Hematopoietic multipotent progenitor cell treated with erythropoietin and hydrocortisone succinate and interleukin-3 and kit ligand, for 15 days (in vitro differentiated cells): ENCODE measurements around the gene FAM216A.
A peak's percentile ranks its signal among the peaks of the same experiment; 100 is the strongest.
"Not testable (repeated sequence)": the region's sequence is repeated elsewhere in the genome, so short reads cannot be mapped to it uniquely, and the experiment has no call there.

ENCODE experiments used
- DNase-seq: peaks from one replicate; pipeline ENCODE4 v3.0.0-alpha.2; 2015; ENCODE audit warnings: low spot score

FAM216A gene

DNA sequence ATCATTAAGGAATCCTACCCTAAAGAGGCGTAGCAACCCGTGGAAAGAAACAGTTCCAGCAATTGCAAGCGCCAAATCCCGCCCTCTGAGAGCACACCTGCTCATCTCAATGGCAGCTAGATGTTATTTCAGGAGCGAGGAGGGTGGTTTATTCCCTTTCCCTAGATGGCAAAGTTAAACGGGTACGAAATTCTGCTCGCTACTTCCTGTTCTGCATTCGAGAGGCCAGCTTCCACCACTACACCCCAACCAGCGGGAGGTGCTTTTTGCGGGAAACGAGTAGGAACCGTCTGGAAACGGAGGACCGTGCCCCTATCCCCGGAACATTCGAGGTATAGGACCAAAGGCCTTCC is 32.7 kb downstream of the FAM216A start:
- DNase-seq: peak; percentile 33

DNA sequence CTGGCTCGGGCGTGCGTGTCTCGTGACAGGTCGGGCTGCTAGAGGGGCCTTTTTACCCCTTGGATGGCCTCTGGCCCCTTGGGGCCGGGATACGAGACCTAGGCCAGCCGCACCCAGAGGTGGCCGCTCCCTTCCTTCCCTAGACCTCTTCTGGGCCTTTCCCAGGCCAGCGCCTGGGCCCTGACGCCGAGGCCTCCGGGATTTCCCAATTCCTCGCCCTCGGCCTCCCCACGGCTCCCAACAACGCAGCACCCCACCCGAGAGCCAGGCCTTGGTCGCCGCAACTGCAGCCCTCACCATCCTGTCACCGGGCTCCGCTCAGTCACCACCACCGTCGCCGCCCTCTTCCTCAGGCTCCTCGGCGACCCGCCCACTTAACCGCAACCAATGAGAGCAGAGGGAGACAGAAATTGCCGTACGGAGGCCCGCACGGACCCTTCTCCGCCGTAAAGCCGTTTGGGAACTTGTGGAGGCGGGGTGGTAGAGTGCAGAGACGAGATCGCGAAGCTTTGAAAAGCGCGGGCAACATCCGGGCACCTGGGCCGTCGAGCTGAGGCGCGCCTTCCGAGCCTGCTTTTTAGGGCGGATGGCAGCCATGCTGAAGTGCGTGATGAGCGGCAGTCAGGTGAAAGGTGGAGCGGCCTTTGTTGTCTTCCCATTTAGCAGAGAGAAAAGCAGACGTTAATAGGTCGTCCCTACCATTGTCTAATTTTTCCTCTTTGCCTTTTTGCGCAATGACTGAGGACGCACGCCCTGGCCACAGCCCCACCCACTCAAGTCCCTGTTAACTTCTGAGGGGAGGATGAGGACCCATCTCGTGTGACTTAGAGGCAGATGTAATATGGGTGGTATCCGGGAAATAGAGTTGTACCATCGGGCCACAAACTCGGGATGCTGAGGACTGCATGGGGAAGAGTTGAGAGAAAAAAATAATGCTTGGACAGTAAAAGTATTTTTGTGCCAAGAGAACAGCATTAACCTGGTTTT is 33.4 kb downstream of the FAM216A start, which contains the start of the genes RAD9B and VPS29:
TSS of gene RAD9B (plus strand) at position 580 of the 987 bp plus-strand sequence. CDS start at position 587, 7 bp downstream.
TSS of gene VPS29 (minus strand) at position 360 of the 987 bp plus-strand sequence. CDS start at position 300, 60 bp downstream.
- DNase-seq: peak; percentile 96

DNA sequence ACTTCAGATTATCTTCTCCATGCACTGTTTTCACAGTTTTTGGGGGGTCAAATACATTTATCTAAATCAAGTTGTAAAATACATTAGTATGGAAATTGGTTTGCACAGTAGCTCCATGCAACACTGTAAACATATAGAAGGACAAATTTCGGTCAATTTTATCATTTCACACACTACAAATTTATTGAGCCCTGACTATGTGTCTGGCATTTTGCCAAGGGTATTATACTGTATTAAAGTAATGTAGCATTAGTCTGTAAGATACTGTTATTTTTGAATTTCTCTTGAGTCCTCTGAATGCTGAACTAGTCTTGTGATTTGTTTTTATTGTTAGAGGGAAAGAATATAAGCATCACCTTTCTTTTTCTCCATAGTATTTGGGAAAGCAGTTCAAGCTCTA is 34.8 kb downstream of the FAM216A start:
- peak; percentile 18 for DNase-seq

DNA sequence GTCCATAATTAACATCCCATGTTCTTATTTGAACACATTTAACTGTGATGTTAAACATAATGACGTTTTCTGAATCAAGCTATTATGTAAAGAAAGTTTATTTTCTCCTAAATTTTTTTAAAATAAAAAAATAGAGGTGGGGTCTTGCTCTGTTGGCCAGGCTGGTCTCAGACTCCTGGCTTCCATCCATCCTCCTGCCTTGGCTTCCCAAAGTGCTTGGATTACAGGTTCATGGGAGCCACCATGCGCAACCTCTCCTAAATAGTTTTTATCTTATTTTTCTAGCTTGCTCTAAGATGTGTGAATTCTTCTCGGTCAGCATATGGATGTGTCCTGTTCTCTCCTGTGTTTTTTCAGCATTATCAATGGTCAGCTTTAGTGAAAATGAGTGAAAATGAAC is 36.7 kb downstream of the FAM216A start:
- no peak for DNase-seq

DNA sequence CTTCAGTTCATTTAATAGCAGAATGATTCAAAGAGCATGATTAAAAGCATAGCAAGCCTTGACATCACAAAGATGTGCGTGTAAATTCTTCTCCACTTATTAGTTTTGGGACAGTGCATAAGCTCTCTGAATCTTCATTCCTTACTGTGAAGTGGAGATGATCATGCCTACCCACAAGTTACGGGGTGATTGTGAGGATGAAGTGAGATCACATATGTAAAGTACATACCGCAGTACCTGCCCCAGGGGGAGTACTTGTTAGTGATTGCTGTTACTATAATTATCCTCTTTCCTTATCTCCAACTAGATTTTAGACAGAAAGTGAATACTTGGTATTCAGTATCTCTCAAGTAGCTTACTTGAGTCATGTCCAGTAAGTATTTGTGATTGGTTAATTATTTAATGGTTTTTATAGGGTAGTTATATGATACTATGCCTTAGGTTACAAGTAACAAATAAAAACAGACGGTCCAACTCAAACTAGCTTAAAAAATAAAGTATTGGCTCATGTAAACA is 39.5 kb downstream of the FAM216A start:
- DNase-seq: no peak

DNA sequence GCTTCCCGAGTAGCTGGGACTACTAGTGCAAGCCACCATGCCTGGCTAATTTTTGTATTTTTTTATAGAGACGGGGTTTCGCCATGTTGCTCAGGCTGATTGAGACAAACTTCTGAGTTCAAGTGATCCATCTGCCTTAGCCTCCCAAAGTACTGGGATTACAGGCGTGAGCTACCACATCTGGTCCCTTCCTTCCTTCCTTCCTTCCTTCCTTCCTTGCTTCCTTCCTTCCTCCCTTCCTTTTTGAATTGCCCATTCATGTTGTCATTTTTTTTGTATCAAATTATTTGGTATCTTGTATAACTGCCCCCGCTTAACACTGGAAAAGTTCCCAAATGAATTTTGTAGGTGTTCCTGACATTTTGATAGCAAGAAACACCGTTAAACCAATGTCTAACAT is 45.2 kb downstream of the FAM216A start:
- no peak for DNase-seq

DNA sequence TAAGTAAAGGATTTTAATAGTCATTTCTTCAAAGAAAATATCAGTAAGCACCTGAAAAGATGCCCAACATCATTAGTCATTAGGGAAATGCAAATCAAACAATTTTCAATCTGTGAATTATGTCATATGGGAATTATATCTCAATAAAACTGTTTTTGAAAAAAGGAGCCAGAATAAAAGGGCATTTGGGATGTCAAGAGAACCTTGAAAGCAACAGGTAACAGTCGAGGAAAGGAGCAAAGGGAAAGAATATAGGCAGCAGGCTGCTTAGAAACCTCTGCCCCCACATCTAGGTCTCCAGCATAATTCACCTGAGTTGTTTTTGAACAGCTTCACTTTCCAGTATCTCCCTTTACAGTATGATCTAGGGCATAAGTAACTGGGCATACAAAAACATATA is 45.7 kb downstream of the FAM216A start:
- DNase-seq: no peak

DNA sequence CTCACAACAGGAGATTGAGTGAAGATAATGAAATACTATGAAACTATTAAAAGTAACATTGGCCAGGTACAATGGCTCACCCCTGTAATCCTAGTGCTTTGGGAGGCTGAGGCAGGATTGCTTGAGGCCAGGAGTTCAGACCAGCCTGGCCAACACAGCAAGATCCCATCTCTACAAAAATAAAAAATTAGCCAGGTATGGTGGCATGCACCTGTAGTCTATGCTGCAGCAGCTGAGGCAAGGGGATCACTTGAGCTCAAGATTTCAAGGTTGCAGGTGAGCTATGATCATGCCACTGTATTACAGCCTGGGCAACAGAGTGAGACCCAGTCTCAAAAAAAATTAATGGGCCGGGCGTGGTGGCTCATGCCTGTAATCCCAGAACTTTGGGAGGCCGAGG is 48.4 kb downstream of the FAM216A start:
- no peak for DNase-seq

DNA sequence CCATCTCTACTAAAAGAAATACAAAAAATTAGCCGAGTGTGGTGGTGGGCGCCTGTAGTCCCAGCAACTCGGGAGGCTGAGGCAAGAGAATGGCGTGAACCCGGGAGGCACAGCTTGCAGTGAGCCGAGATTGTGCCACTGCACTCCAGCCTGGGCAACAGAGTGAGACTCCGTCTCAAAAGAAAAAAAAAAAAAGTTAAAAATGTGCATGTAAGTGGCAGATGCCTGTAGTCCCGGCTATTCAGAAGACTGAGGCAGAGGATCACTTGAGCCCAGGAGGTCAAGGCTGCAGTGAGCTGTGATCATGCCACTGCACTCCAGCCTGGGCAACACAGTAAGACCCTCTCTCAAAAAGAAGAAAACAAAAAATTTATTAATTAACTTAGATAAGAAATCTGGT is 49.4 kb downstream of the FAM216A start:
- DNase-seq: not testable (repeated sequence)

DNA sequence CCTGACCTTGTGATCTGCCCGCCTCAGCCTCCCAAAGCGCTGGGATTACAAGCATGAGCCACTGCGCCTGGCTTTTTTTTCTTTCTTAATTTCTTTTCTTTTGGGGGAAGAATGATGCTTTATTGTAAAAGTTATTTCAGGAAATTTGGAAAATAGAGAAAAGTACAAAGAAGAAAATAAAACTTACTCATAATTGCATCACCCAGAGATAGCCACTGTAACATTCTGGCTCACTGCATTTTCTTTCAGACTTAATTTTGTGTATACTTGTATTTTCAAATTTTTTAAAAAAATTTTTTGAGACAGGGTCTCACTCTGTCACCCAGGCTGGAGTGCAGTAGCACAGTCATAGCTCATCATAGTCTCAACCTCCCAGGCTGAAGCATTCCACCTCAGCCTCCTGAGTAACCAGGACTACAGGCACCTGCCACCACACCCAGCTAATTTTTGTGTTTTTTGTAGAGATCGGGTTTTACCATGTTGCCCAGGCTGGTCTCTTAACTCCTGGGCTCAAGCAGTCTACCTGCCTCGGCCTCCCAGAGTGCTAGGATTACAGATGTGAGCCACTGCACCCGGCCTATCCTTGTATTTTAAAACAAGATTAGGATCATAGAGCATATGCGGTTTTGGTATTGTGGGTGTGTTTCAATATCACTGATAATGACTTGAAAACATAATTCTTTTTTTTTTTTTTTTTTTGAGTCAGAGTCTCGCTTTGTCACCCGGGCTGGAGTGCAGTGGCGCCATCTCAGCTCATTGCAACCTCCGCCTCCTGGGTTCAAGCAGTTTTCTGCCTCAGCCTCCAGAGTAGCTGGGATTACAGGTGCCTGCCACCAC is 52.4 kb downstream of the FAM216A start:
- not testable (repeated sequence) for DNase-seq

DNA sequence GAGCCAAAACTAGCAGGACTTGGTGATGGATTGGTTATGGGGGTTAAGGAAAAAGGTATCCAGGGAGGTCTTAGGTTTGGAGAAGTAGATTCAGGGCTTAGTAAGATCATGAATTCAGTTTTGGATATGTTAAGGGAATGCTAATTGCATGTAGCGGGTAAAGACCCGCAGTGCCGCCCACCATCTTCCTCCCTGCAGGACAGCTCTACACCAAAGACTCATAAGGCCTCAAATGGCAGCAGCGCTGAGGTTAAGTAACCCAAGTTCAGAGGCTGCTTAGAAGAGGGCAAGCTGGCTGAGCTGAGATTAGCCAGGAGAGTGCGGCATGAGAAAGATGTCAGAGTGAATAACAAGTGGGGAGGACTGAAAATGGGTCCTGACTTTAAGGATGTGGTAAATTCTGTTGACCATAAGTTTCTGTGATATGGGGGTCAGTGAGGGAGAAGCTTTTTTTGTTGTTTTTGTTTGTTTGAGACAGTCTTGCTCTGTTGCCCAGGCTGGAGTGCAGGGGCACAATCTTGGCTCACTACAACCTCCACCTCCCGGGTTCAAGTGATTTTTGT is 59.7 kb downstream of the FAM216A start:
- no peak for DNase-seq

DNA sequence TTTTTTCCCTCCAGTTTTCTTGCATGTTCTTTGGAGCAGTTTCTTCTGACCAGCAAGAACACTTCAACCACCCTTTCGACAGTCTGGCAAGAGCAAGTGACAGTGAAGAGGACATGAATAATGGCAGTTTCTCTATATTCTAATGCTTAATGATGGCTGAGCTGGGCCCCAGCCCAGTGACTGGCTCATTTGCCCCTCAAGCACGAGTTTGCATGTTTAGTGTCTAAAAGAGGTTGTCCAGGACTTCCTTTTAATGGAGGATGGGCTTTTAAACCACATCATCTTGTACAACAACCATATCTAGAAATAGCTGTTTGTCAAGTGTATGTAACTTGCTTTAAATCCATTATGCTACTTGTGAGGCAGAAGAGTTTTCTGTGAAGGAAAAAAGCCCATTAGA is 61.9 kb downstream of the FAM216A start:
- no peak for DNase-seq

DNA sequence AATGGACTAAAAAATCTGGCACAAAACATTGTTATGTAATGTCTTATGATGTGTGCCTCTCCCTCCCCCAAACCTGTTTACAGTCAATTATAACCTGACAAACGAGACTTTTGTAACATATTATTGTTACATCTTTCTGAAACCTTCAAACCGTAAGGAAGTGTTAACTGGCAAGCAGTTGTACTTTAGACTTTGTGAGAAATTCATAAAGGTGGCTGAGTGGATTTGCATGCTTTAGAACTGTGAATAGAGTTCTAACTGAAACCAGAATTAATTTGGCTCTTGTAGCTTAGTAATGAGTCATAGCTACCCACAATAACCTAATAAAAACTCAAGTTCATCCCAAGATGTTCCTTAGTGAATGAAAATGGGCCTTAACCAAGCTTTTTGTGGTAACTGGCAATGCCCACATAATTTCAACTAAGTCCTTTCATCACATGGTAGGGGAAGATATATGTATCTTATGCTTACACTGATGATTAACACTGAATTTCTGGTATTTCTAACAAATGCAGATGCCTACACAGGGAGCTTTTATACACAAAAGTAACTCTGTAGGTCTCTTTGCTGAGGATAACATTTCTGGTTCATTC is 63.2 kb downstream of the FAM216A start:
- no peak for DNase-seq

DNA sequence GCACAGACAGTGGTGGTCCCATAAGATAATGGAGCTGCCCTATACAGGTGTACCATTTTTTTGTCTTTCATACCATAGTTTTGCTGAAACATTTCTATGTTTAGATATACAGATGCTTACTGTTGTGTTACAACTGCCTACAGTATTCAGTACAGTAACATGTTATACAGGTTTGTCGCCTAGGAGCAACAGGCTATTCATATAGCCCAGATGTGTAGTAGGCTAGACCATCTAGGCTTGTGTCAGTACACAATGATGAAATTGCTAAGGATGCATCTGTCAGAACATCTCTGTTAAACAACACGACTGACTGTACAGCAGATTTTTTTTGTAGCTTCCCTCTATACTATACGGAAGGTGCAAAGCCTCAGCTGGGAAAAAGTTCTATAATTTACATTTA is 64.0 kb downstream of the FAM216A start:
- no peak for DNase-seq

DNA sequence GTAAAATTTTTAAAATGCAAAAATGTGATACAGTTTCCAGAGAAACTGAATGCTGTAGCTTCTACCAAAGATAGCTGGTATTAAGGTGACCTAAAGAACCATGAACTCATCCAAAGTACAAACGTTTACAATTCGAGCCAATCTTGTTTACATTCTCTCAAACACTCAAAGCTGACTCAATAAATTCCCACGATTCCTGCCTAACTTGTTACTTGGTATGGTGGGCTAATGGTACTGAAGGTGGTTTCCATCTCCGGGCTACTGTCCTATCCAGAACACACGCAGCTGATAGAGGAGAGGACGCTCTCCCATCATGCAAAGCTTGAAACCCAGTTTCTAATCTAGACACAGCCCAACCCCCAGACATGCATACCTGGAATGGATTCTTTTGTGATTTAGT is 65.0 kb downstream of the FAM216A start:
- DNase-seq: no peak

DNA sequence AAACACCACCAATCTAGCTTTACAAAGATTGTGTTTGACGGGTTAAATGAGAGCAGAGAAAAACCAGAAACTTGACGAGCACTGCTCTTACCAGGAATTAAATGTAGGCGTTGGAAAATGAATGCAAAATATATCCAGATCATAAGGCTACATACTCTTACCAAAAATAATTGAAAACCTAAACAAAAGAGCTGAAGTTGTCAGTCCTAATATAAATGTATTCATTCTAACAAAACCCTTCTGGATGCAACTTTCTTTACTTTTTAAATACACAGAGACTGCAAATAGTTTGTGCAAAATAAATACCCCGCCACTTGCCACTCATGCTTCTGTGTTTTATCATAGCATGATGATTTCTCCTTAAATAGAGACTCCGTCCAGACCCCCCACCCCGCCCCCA is 66.2 kb downstream of the FAM216A start:
- DNase-seq: no peak

DNA sequence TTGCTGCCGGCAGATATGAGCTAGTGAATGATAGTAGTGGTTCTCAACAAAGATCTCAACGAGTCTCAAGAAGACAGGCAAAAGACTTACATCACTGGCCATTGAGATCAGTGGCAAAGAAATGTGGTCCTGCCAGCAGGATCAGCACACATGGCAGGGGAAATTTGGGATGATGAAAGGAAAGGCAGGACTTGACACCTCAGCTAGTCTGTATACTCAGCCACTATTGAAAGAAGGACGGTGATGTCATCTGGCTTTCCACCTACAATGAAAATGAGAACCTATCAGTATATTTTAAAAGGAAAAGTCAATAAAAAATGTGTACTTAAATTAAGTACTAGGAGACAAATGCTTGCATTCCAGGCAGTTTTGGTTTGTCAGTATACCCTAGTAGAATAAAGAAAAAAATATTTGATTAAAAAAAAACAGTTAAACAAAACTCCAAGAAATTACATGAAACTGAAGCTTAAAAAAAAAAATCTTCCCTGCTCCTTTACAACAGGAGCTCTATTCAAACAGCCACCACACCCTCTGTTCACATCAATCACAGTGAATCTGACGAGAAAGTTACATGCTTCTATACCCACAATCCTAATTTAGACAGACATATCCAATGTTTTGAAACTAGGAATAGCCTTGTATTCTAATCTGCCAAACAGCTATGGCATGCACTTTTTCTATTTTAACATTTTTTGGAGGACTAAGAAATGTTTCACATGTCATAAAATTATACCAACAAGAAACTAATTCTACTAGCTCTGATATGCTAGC is 68.4 kb downstream of the FAM216A start:
- DNase-seq: no peak

DNA sequence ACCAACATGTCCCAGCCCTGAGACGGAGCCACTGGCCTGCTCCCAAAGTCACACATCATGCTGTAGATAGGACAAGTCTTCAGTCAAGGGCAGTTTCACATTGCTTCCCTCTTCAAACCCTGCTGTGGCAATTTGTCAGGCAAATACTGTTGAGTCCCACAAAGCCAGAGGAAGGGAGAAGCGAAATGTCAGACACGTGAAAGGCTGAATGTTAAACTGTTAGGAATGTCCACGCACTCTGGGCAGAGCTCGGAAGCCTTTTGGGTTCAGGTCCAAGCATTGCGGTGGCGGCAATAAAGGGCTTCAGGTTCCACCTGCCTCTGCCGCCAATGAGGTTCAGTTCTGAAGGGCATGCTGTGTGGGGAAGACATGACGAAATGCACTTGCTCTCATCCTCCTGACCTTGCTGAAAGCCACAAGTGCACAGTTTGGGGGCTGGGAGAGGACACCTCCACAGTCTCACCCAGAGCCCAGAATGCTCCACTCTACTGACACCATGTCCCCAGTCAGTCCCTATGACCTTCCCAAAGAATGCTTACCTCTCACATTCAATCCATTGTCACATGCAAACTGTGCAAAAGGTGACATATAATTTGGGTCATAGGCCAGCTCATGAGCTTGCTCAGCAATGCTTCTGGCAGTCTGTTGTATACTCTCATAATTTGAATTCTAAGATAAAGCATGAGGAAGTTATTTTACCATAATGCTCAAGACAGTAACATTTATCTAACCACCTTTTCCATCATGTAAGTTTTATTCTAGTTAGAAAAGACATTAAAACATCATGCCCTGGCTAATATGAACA is 69.2 kb downstream of the FAM216A start:
- DNase-seq: no peak

DNA sequence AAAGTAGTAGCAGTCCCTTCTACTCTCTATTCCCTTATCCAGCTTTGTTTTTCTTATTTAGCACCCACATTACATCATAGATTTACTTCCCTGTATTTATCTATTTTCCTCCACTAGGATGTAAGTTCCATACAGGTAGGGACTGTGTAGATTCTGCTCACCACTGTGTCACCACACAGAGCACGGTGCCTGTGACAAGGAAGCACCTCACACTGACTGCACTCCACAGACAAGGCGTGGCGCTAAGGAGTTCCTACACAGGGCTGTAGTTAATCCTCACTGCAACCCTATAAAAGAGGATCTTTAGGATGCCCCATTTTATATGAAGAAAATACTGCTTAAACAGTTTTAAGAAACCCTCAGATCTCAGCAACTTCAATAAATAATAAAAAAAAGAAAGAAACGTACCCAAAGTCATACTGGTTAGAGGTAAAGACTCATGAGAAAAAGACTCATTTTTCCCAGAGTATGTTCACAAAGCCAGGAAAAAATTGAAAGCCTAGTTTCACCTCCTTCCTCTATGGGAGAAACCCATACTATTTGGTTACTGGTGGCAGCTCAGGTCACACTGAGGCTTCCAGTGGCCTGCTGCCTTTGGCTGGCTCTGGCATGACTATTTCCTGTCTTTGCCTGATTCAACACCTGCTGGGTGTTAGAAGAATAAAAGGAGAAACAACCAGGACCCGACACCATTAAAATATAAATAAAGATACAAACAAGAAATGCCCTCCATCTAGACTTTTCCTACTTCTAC is 70.4 kb downstream of the FAM216A start:
- no peak for DNase-seq
